Stimulated activated CD4-positive, alpha-beta T cell treated with anti-CD3 and anti-CD28 coated beads, Interleukin-1b, Interleukin-23, amount 100 ng/mL, for 24 hours (primary cell): ENCODE data around the gene PTH.

Source experiments
- DNase-seq, 4 experiments: peaks; one replicate each; pipeline ENCODE4 v3.0.0-alpha.2; 2020; ENCODE audit warnings: low read depth in 4 of 4, low spot score in 1 of 4

Gene PTH

GRCh38 chr11:13449522-13449921, 46.3 kb downstream of the PTH start:
- no peak for DNase-seq

DNA sequence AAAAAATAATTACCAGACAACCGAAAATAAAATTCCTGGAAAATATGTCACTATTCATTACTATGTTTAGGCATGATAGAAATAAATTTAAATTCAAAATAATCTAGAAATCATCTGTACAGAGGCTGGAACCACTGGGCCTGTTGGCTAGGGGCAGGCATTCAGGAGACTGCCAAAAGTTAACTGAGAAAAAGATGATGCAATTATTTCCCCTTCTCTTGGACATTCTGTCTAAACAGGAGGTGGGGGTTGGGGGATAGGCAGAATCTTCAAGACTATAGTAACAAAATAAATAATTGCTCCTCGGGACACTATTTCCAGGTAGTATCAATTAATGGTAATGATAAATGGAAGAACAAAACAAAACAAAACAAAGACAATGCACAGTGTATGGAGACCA, 46.9 kb downstream of the PTH start:
- no peak for DNase-seq

- DNase-seq = no peak
These were observed 49.4 kb downstream of the PTH start for GRCh38 chr11:13446444-13446843.

DNA sequence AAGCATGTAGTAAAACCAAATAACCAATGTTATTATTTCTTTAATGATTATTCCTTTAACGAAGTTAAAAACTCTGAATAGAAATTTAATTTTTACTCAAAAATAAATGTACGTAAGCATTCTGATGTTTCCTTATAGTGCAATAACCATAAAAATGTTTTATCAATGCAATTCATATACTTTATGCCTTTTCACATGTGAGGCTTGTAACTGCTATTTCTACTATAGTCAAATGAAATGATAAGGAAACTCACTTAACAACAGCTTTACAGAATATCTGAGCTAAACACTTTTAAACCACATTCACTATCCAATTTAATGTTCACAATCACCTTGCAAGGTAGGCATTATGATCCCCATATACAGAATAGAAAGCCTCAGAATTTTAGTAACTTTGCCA, 50.2 kb downstream of the PTH start:
- no peak for DNase-seq
